ENCODE data around the gene PTPRM.

PTPRM gene

DNA sequence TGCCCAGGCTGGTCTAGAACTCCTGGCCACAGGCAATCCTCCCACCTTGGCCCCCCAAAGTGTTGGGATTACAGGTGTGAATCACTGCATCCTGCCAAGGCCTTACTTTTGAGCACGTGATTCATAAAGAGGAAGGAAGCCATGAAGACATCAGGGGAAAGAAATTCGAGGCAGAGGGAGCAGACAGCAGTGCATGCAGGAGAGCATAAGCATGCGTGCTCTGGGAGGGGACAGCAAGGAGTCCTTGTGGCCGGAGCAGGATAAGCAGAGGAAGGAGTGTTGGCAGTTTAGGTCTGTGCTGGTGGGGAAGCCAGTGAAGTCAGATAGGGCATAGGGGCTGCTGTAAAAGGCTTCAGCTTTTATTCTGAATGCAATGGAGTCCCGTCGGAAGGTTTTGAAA lies 641.6 kb downstream of the PTPRM start:
- no peak for DNase-seq

DNA sequence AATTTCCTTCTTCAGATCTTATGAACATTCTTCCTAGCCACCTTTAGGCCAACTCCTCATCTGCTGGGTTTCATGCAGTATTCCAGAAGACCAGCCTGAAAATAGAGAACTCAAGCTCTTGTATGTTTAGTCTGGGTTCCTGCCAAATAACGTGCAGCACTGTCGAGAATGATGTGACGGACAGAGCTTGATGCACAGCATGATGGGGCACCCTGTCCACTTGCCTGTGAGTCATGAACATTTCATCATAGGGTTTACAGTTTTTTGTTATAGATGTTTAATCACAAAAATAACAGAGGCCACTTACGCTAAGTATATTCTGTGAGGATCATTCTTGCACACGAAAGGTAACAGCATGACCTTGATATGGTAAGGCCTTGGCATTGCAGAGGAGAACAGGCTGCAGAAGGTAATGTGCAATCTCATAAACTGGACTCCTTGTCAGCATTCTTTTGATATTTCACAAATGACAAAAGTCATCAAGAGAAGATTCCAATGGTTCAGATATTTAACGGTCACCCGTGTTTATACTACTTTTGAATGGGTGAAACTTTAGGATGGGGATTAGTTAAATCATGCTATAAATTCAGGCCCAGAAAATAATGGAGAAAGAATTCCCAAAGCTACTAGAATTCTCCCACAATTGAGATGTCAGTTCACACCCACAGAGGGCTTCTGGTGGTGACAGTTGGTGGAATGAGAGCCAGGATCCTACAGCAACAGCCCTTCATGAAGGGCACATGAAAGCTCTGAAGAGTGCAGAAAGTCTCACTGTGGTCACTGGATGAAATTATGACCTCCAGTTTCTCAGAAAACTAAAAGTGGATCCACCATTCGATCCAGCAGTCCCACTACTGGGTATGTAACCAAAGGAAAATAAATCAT lies 646.0 kb downstream of the PTPRM start:
- no peak for DNase-seq

DNA sequence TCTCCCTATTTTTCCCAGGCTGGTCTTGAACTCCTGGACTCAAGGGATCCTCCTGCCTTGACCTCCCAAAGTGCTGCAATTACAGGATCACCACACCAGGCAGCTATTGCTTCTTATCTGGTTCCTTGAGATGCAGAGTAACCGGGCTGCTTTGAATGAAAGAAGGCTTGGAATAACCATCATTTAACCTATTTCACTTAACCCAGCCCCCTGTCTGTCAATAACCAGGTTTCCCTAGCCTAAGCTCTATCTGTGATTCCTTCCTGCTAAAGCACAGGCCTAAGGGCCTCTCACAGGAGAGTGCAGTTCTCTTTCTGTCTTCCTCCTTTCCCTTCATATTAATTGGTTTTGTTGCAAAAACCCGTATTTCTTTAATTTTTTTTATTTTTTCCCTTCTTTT lies 648.6 kb downstream of the PTPRM start:
- no peak for DNase-seq

DNA sequence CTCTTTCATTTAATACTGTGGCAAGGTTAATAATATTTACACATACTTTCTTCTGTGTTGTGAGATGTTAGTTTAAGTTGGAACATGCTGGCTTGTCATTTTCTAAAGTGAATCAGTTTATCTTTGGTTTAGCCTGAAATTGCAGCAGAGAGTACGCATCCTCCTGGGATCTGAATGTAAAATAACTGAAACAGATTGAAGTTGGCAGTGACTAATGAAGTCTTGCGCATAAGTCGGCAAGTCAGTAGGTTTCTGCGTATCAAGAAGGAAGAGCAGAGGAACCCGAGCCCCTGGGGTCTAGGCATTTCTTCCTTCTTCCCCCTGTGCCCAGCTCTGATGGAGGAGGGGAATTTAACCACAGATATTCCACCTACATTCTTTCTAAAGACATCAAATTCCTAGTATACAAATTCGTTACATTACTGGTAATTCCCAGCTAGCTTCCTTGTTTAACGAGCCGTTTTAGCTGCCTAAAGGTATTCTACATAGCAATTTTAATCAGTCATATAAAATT lies 650.0 kb downstream of the PTPRM start:
- no peak for DNase-seq

DNA sequence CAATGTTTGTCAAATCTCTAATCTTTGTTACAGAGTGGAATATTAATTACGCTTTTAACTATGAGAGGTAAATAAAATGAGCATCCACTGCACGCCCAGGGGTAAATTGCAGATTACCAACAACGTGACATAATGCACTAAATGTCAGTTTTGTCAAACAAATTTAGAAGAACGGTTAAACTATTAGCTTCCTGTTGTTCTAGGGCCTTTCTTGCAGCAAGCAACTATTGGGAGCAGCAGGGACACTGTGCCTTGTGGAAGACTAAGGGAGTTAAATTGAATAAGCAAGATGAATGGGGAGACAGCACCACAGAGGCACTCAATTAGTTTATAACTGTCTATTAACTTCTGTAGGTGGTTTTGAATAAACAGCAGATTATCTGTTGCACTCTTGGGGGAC lies 651.1 kb downstream of the PTPRM start:
- DNase-seq, result no peak

DNA sequence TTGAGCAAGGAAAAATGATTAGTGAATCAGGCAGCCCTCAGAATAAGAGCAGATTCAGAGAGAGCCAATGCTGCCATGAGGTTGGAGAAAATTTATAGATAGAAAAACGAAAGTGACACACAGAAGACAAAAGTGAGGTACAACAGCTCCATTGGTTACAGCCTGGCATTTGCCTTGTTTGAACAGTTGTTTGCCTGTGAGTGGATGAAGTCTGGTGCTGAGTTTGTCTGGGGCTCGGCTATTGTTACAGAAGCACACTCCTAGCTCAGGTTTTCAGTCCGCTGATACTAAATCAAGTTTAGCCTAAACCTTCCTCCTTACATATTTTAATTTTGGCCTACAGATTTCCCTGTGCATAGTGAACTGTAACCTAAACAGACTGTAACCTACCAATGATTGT lies 654.3 kb downstream of the PTPRM start:
- DNase-seq, result no peak

DNA sequence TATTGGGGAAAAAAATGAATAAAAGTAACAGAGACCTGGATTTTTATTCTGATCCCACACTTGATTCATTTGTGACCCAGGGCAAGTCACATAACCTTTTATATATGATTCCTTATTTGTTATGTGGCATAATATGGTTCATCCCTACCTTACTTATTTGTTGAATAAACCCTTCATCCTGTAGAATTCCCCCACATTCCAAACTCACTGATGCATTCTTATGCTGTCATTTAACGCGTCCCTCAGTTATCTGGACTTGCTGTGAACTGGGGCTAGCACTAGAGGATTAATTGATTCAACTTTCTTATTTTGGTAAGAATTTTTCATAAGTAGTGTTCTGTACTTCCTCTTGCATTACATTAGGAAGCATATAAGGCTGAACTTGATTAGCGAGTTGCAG lies 657.5 kb downstream of the PTPRM start:
- no peak for DNase-seq

DNA sequence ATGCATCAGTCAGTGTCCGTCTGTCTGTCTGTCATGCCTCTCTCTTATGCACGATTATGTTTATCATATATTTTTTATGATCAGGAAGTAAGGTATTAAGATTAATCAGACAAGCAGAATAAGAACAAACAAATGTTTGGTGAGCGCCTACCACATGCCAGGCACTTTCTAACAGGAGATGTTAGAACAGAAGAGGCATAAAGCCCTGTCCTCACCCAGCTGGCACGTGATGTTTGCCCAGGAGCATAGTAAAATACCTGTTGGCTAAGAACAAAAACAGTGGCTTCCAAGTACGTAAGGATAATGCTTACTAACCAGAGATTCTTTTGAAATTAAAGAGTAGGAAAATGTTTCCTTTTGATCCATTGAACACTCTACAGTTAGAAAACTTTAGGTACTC lies 661.9 kb downstream of the PTPRM start:
- no peak for DNase-seq

DNA sequence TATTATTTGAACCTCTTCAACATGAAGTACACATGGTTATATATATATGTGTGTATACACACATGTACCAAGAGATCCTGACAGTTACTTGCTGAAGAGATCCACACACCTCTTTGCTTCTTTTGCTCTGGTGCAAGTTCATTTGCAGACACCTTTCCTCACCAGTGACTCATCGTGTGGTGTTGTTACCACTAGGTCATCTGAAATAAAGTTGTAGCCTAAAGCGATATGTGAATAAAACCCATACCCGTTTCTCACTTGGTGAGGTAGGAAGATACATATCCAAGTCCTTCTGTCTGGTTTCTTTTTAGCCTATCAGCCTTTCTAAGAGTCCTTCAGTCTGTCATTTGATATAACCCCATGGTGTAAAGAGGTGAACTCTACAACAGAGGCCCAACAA lies 662.7 kb downstream of the PTPRM start:
- no peak for DNase-seq

DNA sequence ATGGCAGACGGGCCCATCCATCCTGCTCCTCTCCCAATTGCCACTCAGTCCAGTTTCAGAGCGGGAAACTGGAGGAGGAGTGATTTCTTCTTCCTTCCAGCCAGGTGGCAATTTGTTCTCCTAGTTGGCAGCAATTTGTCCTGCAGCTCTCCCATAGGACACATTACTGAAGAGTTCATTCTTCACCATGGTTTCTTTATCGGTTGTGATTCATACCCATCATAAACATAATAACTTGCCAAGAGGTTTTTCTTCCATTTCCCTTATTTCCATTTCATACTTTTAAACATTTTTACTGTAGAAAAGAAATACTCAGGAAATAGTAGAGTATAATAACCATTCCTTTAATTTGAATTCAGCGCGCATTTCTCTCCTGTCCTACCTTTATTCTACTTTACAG lies 664.2 kb downstream of the PTPRM start:
- DNase-seq, result no peak

DNA sequence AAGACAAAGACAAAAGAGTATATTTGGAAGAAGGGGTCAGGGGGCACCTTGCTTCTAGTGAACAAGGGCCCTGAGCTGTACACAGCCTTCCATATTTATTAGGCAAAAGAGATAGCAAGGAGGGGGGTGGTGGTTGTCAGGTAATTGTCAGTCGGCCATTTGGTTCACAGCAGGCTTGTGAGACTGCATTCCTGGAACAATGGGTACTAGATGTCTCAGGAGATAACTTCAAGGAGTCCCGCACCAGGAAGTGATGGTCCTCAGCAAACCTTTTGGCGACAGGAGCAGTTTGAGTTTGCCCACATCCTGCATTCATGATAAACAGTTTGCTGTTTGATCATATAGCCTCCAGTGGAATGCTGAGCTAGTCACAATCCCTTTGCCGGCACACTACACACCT lies 665.7 kb downstream of the PTPRM start:
- DNase-seq, result no peak

DNA sequence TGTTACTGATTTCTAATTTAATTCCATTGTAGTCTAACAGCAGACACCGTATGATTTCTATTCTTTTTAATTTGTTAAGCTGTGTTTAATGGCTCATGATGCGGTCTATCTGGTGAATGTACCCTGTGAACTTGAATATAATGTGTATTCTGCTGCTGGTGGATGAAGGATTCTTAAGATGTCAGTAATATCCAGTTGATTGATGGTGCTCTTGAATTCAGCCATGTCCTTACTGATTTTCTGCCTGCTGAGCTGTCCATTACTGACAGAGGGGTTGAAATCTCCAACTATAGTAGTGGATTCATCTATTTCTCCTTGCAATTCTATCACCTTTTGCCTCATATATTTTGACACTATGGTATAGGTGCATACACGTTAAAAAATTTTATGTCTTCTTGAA lies 668.8 kb downstream of the PTPRM start:
- no peak for DNase-seq

DNA sequence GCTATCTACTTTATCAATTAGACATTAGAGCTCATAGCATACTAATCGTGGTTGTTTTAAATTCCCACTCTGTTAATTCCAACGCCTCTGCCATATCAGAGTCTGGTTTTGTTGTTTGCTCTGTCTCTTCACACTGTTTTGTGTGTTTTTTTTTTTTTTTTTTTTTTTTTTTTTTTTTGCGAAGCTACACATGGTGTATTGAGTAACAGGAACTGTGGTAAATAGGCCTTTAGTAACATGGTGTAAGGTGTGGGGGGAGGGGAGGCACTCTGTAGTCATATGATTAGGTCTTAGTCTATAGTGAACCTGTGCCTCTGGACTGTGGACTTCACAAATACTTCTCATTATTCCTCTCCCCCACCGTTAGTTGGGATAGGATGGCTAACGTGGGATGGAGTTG lies 671.4 kb downstream of the PTPRM start:
- no peak for DNase-seq

DNA sequence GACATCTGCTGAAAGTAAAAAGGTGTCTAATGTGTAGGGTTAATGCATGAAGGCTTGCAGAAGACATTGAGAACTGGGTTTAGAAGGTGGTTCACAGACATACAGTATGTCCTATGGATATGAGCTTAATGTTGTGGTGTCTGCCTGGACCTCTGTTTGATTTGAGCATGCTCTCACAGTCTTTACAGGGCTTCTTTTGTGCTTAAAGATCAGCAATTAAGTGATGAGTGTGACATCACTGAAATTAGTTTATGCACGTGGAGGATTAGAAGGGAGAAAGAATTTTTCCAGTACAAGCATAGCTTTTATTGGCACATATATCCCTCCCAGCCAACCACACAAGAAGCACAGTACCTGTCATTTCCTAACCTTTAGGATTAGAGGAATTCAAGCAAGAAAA lies 674.6 kb downstream of the PTPRM start:
- DNase-seq, result no peak

DNA sequence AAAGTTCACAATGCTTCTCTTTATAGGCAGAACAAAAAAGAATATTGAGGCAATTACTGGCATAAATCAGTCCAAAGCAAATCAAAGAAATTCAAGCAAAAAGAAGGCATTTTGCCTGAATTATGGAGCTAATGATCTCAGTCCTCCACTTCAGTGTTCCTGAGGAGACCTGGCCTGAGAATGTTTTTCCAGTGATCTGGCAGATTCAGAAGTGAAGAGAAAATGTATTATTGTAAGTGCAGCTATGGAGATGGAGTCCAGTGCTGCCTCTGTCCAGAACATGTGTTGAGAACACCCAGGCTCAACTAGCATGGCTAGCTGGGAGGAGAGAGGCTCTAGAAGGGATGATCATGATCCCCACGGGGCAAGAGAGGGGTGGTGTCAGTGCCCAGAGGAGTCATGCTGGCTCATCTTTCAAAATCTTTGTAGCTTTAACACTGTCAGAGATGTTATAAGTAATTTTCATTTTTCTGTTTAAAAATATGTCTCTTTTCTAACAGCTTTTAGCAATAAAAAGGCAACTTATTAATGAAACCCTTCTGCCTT lies 675.1 kb downstream of the PTPRM start:
- DNase-seq, result no peak

DNA sequence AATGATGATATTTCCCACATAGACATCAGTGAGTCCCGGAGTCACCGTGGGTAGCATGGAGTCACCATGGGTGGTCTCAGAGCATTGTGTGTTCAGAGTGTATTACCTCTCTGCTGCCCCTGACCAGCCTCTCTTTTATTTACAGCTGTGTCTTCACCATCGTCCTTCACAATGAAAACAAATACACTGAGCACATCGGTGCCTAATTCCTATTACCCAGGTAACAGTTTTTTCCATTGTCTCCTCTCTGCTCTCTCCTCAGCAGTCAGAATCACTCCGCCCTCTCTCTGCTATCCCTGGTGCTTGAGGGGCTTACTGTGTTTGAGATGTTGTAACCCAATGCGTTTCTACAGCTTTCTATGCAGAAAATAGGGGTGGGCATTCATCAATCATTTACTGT lies 680.6 kb downstream of the PTPRM start:
- DNase-seq, result no peak

DNA sequence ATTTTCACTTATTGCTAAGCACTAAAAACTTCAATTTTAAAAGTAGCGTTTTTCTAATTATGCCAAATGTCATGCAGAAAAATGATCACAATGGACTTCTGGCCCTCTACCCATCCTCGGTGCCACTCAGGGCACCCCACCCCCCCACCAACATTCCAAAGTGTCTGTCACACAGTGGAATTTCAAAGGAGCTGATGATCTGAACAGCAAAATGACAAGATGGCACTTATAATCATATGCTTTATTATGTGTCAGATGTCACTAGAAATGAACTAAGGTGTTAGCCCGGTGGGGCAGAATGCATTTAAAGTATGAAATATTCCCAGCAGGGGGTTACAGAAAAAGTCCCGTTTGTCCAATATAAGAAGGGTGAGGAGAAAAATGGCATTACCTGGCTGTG lies 681.5 kb downstream of the PTPRM start:
- DNase-seq, result no peak

DNA sequence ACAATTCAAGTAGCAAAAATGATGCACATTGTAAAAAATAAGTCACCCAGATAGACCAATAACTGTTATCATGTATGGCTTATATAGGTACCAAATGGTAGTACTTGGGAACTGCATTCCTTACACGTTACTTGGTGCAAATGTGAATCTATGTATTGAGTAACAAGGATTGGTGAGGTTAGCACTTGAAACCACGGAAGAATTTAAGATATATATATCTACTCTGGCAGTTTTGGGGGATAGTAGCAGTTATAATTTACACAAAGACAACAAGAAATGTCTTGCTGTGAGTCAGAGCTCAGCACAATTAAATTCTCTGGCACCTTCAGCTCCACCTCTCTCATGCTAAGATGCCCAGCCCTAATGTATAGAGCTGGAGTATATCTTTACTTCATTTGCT lies 682.7 kb downstream of the PTPRM start:
- DNase-seq, result no peak

DNA sequence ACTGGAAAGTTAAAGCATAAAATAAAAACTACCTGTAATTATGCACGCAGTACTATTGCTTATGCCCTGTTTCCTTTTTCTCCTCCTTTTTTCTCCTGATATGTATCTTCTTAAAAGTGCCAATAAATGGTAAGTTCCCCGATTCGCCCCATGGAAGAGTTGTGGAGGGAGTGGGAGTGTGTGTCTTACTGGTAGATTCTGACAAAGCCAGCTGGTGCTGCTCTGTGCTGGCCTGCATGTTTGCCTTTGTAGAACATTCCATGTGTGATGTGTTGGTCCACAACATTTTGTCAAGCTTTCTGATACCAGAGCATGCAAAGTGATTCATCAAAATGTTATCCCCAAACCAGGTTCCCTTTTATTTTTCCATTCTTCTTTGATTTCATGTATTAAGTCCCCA lies 685.3 kb downstream of the PTPRM start:
- DNase-seq, result no peak

DNA sequence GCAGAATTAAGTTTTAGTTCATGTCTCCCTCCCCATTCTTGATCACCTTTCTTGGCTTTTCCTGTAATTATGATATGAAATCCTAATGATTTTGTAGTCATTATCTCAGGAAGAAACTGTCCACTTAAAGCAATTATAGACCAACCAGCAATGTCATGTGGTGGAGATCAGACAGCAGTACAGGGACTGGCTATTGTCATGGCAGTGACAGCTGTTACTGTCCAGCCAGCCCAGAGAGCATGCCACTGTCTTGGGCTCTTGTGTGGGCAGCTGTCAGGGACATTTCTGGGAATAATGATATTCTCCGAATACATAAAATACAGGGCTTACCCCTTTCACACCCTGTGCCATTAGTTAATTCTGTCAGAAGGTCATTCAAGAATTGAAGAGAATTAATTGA lies 686.8 kb downstream of the PTPRM start:
- DNase-seq, result no peak

DNA sequence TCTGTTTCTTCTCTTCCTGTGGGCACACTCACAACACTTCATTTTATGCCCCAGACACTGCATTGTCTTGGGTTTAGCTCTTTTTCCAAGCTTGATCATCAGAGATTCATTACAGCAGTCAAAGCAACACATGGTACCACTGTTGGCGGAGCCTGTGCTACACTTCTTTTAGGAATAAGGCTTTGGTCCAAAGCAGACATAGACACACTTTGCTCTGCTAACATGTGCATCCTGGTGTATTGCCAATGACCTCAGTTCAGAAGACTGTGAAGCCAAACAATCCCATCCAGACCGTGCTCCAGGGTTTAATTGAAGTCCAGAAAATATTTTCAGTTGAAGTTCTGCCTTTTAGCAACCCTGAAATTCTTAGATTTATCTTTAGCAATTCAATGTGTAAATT lies 687.5 kb downstream of the PTPRM start:
- peak; percentile 57 for DNase-seq

DNA sequence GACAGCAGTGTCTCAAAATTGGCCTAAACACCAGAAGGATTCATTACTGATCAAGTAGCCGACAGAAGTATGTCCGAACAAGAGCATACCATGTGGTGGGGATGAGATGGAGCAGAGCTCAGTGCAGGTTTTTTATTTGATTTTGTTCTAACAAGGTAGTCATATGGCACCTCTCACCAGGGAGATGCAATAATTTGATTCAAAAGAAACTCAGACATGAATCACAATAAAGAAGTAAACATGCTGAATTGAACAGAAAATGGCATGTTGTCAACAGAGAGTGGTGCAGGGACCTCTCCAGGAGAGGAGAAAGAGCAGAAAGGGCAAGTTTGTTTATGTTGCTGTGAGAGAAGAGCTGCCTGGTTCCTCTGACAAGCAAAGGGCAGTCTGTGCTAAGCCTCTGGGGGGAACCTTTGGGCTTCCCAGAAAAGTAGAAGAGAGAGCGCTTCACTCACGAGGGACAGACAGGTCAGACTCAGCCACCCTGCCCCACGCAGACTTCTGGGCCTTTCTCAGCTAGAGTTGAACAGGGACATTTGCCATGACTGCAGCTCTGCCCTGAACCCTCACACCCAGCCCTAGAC lies 690.8 kb downstream of the PTPRM start:
- no peak for DNase-seq

DNA sequence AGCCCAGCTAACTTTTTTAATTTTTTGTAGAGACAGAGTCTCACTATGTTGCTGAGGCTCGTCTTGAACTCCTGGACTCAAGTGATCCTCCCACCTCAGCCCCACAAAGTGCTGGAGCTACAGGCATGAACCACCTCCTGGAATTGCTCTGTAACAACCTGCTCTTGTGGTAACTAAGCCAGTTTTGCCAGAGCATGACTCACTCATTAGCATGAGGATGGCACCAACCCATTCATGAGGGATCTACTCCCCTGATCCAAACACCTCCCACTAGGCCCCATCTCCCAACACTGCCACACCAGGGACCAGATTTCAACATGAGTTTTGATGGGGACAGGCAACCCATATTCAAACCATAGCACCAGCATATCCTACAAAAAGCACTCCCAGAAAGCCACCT lies 693.2 kb downstream of the PTPRM start:
- DNase-seq, result no peak

DNA sequence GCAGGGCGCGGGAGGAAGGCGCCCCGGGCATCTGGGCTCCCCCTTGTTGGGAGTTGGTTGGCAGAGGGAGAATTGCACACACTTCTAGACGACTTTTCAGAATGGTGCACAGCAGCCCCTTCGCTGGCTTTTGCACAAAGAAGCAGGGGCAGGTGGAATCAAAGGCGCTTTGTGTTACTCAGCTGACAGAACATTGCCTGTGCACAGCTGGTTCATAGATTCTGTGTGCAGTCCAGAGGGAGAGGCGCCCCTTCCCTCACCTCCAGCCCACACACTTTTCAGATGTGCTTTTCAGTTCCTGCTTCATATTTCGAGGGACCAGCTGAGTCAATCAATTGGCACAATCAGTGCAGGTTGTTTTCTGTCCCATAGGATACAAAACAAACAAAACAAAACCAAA lies 693.7 kb downstream of the PTPRM start:
- no peak for DNase-seq

All from femur (tissue), 1 donor.